IPS-15b (cell line): ENCODE measurements around the gene ZFYVE27.

Experiments used
- H3K27me3 ChIP-seq: one replicate; pipeline ENCODE4 v1.6.1; 2013; ENCODE audit warnings: low read length; ENCODE audit not compliant: control insufficient read depth, insufficient read depth
- H3K36me3 ChIP-seq: one replicate; pipeline ENCODE4 v1.6.1; 2013; ENCODE audit warnings: low read length; ENCODE audit not compliant: control insufficient read depth, insufficient read depth
- H3K4me1 ChIP-seq: one replicate; pipeline ENCODE4 v1.6.1; 2013; ENCODE audit warnings: mild to moderate bottlenecking, low read length; ENCODE audit not compliant: control insufficient read depth, insufficient read depth
- H3K4me3 ChIP-seq: one replicate; pipeline ENCODE4 v1.5.1; 2013; ENCODE audit warnings: low read depth, low read length
- H3K9ac ChIP-seq: one replicate; pipeline ENCODE4 v1.6.1; 2013; ENCODE audit warnings: low read depth, mild to moderate bottlenecking, low read length
- H3K9me3 ChIP-seq: one replicate; pipeline ENCODE4 v1.6.1; 2013; ENCODE audit warnings: mild to moderate bottlenecking, low read length; ENCODE audit not compliant: control insufficient read depth, insufficient read depth

The ZFYVE27 gene

GRCh38 chr10:97707134-97707861, 29.6 kb upstream of the ZFYVE27 start:
- no peaks in the 10 kb centered on the region for H3K36me3 ChIP-seq
- H3K9me3 ChIP-seq, result no peaks in the 10 kb centered on the region
- H3K27me3 ChIP-seq, result no peaks in the 10 kb centered on the region
- peaks cover 4% of the 10 kb centered on the region for H3K4me1 ChIP-seq
- no peak overlapping the region for H3K9ac ChIP-seq
- no peak overlapping the region for H3K4me3 ChIP-seq

- no peak overlapping the region for H3K4me3 ChIP-seq
- H3K9me3 ChIP-seq, result no peaks in the 10 kb centered on the region
- H3K27me3 ChIP-seq, result no peaks in the 10 kb centered on the region
- peaks cover 8% of the 10 kb centered on the region for H3K4me1 ChIP-seq
- no peak overlapping the region for H3K9ac ChIP-seq
- H3K36me3 ChIP-seq, result no peaks in the 10 kb centered on the region
These were observed 28.8 kb upstream of the ZFYVE27 start for GRCh38 chr10:97708167-97708566.

- Histone ChIP-seq H3K9ac (no peak overlapping the region), H3K27me3 (no peaks in the 10 kb centered on the region), H3K36me3 (no peaks in the 10 kb centered on the region), H3K9me3 (no peaks in the 10 kb centered on the region), H3K4me1 (peaks cover 8% of the 10 kb centered on the region), H3K4me3 (no peak overlapping the region)
These were observed 27.7 kb upstream of the ZFYVE27 start for GRCh38 chr10:97708976-97709946.

GRCh38 chr10:97711640-97712572, 25.0 kb upstream of the ZFYVE27 start:
- no peaks in the 10 kb centered on the region for H3K27me3 ChIP-seq
- H3K4me3 ChIP-seq, result no peak overlapping the region
- no peak overlapping the region for H3K9ac ChIP-seq
- H3K9me3 ChIP-seq, result no peaks in the 10 kb centered on the region
- peaks cover 17% of the 10 kb centered on the region for H3K4me1 ChIP-seq
- H3K36me3 ChIP-seq, result no peaks in the 10 kb centered on the region

GRCh38 chr10:97713339-97713825, 23.5 kb upstream of the ZFYVE27 start, which contains the start of gene MARVELD1:
Gene MARVELD1, plus strand, starts transcription at chr10:97713730. Its CDS starts 147 bp downstream, at chr10:97713877.
- Histone ChIP-seq H3K36me3 (peaks cover 7% of the 10 kb centered on the region), H3K9ac (peak within 1 kb of the TSS; percentile 88), H3K4me3 (peak within 1 kb of the TSS; percentile 82), H3K27me3 (no peaks in the 10 kb centered on the region), H3K9me3 (no peaks in the 10 kb centered on the region), H3K4me1 (peaks cover 17% of the 10 kb centered on the region)

GRCh38 chr10:97713826-97714400, 23.0 kb upstream of the ZFYVE27 start:
- Histone ChIP-seq H3K9ac (peak overlapping the region; percentile 88), H3K4me3 (peak overlapping the region; percentile 82), H3K4me1 (peaks cover 17% of the 10 kb centered on the region)

GRCh38 chr10:97714401-97715258, 22.3 kb upstream of the ZFYVE27 start:
- H3K9me3 ChIP-seq, result no peaks in the 10 kb centered on the region

More at GRCh38 chr10:97713826-97714400, 23.0 kb upstream of the ZFYVE27 start:
- Histone ChIP-seq H3K27me3 (no peaks in the 10 kb centered on the region), H3K36me3 (peaks cover 7% of the 10 kb centered on the region), H3K9me3 (no peaks in the 10 kb centered on the region)

GRCh38 chr10:97715259-97715874, 21.6 kb upstream of the ZFYVE27 start:
- Histone ChIP-seq H3K27me3 (no peaks in the 10 kb centered on the region), H3K4me1 (peaks cover 15% of the 10 kb centered on the region), H3K36me3 (peaks cover 7% of the 10 kb centered on the region), H3K9me3 (no peaks in the 10 kb centered on the region), H3K9ac (no peak overlapping the region), H3K4me3 (peak overlapping the region; percentile 82)

More at GRCh38 chr10:97714401-97715258, 22.3 kb upstream of the ZFYVE27 start:
- peaks cover 7% of the 10 kb centered on the region for H3K36me3 ChIP-seq
- no peaks in the 10 kb centered on the region for H3K27me3 ChIP-seq
- peak overlapping the region; percentile 88 for H3K9ac ChIP-seq
- H3K4me1 ChIP-seq, result peaks cover 15% of the 10 kb centered on the region
- H3K4me3 ChIP-seq, result peak overlapping the region; percentile 82

GRCh38 chr10:97717627-97718026, 19.3 kb upstream of the ZFYVE27 start:
- peaks cover 7% of the 10 kb centered on the region for H3K36me3 ChIP-seq
- peaks cover 15% of the 10 kb centered on the region for H3K4me1 ChIP-seq
- H3K9me3 ChIP-seq, result no peaks in the 10 kb centered on the region
- no peak overlapping the region for H3K9ac ChIP-seq
- no peak overlapping the region for H3K4me3 ChIP-seq
- no peaks in the 10 kb centered on the region for H3K27me3 ChIP-seq

GRCh38 chr10:97718178-97718577, 18.8 kb upstream of the ZFYVE27 start:
- Histone ChIP-seq H3K4me1 (peaks cover 11% of the 10 kb centered on the region), H3K9ac (no peak overlapping the region), H3K9me3 (no peaks in the 10 kb centered on the region), H3K27me3 (no peaks in the 10 kb centered on the region), H3K4me3 (no peak overlapping the region), H3K36me3 (peaks cover 7% of the 10 kb centered on the region)
